ENCODE measurements around the gene DNM3. TPM values are rescaled to one million over a fixed set of nuclear protein-coding genes. Genes with fewer than 3 reads are reported as not detected.

Gene DNM3
- total and polyA plus RNA-seq, 2 experiments from 2014 or later: 5.2 to 12.2 TPM

- no peak for TF ChIP-seq ZNF462 (CRISPR knock-in tag; IDR thresholded peaks at IDR 0.05)
Measured at GRCh38 chr1:172172352-172172831, 331.1 kb downstream of the DNM3 start (continued).

DNA sequence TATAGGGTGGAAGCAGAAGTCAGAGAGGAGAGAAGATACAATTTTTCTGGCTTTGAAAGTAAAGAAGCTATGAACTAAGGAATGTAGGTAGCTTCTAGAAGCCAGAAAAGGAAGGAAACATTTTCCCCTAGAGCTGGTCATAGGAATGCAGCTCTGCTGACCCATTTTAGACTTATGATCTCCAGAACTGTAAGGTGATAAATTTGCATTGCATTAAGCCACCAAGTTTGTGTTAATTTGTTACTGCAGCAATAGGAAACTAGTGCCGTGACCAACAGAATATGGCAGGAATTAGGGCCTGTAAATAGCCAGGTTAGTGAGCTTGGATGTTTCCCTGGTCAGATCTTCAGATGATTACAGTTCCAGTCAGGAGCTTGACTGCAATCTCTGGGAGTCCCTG is 334.9 kb downstream of the DNM3 start:
- Histone ChIP-seq H3K27me3 (ENCODE audit: insufficient read depth) (no peaks in the 10 kb centered on the region), H3K9me2 (ENCODE audit: insufficient read depth) (no peaks in the 10 kb centered on the region), H4K20me1 (replicated peaks; ENCODE audit: insufficient read depth) (no peaks in the 10 kb centered on the region), H3K4me3 (no peak overlapping the region), H2AFZ (no peak overlapping the region), H3F3A (replicated peaks; ENCODE audit: low read depth) (no peaks in the 10 kb centered on the region), H3K36me3 (ENCODE audit: insufficient read depth) (no peaks in the 10 kb centered on the region), H3K4me1 (ENCODE audit: insufficient read depth) (peaks cover 9% of the 10 kb centered on the region; the same call in 1 of the 2 replicates), H3K27ac (ENCODE audit: low read depth) (no peak overlapping the region), H3K79me2 (replicated peaks; ENCODE audit: insufficient read depth) (no peaks in the 10 kb centered on the region), H3K4me2 (no peak overlapping the region)
- DNase-seq (ENCODE audit: low spot score): no peak
- Mint-ChIP-seq H3K27ac (no peak overlapping the region), H3K27me3 (ENCODE audit: insufficient read depth, low read depth, poor library complexity) (no peaks in the 10 kb centered on the region), H3K4me1 (peaks cover 6% of the 10 kb centered on the region; the same call in 2 of the 3 replicates), H3K9me3 (no peaks in the 10 kb centered on the region), H3K36me3 (ENCODE audit: low read depth) (no peaks in the 10 kb centered on the region), H3K4me3 (no peak overlapping the region)
- ATAC-seq: no peak
- TF ChIP-seq REST (IDR thresholded peaks at IDR 0.05; ENCODE audit: unreplicated experiment) (no peak), POLR2AphosphoS5 (IDR thresholded peaks at IDR 0.05; ENCODE audit: low read depth) (no peak), EZH2phosphoT487 (IDR thresholded peaks at IDR 0.05; ENCODE audit: unreplicated experiment) (no peak), EZH2 (IDR thresholded peaks at IDR 0.05; ENCODE audit: low read depth, unreplicated experiment) (no peak), JUNB (IDR thresholded peaks at IDR 0.05; ENCODE audit: unreplicated experiment) (no peak), NANOG (IDR thresholded peaks at IDR 0.05; ENCODE audit: borderline replicate concordance) (no peak), CTCF (conservative IDR thresholded peaks at IDR 0.05; ENCODE audit: low read depth in 2 of 2) (no peak)
- TF ChIP-seq, protein P1, sequence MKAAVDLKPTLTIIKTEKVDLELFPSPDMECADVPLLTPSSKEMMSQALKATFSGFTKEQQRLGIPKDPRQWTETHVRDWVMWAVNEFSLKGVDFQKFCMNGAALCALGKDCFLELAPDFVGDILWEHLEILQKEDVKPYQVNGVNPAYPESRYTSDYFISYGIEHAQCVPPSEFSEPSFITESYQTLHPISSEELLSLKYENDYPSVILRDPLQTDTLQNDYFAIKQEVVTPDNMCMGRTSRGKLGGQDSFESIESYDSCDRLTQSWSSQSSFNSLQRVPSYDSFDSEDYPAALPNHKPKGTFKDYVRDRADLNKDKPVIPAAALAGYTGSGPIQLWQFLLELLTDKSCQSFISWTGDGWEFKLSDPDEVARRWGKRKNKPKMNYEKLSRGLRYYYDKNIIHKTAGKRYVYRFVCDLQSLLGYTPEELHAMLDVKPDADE (IDR thresholded peaks at IDR 0.05): no peak
